MCF 10A (cell line): ENCODE results near the gene ANXA9. TPM values are rescaled to one million over a fixed set of nuclear protein-coding genes. Genes with fewer than 3 reads are reported as not detected.

Experiments
- Bru-seq: library from RNA; stranded (reverse); fragments of 400-500 nt; gene quantifications from one replicate; lab custom pipeline; 2021; lab: Mats Ljungman, UMichigan
- BruChase-seq, 2 experiments: library from RNA; stranded (reverse); fragments of 400-500 nt; gene quantifications; one replicate each; lab custom pipeline; 2021; lab: Mats Ljungman, UMichigan
- BruUV-seq: library from RNA; stranded (reverse); fragments of 400-500 nt; replicated peaks from 2 replicates; lab custom pipeline; 2021; lab: Mats Ljungman, UMichigan
- CTCF ChIA-PET: fragments of 300-600 bp; sonication (Branson Sonifier 250); formaldehyde crosslinking; extraction: SDS; loops from one replicate; lab custom pipeline; 2021; ENCODE audit warnings: antibody characterized with exemption, inconsistent platforms; lab: Yijun Ruan, JAX
- POLR2A ChIA-PET: fragments of 300-600, 350-650 bp; sonication (Branson Sonifier 250); formaldehyde crosslinking; extraction: SDS; loops from one replicate; lab custom pipeline; 2020; ENCODE audit warnings: antibody characterized with exemption, inconsistent platforms; lab: Yijun Ruan, JAX
- DNase-seq: peaks from one replicate; pipeline ENCODE4 v3.0.0-alpha.2; 2018; ENCODE audit not compliant: unreplicated experiment
- H3K27ac Mint-ChIP-seq: one replicate; pipeline ENCODE4 v1.8.0; 2022; ENCODE audit warnings: mild to moderate bottlenecking, low read depth, mixed read lengths; ENCODE audit not compliant: unreplicated experiment
- H3K27me3 Mint-ChIP-seq: one replicate; pipeline ENCODE4 v1.8.0; 2022; ENCODE audit warnings: mixed read lengths; ENCODE audit not compliant: insufficient read depth, unreplicated experiment
- H3K36me3 Mint-ChIP-seq: one replicate; pipeline ENCODE4 v1.8.0; 2022; ENCODE audit warnings: mild to moderate bottlenecking, moderate library complexity, mixed read lengths; ENCODE audit not compliant: insufficient read depth, unreplicated experiment
- H3K4me1 Mint-ChIP-seq: one replicate; pipeline ENCODE4 v1.8.0; 2022; ENCODE audit warnings: mixed read lengths; ENCODE audit not compliant: insufficient read depth, unreplicated experiment
- H3K4me3 Mint-ChIP-seq: one replicate; pipeline ENCODE4 v1.8.0; 2022; ENCODE audit warnings: mild to moderate bottlenecking, moderate library complexity, mixed read lengths; ENCODE audit not compliant: unreplicated experiment
- H3K9me3 Mint-ChIP-seq: one replicate; pipeline ENCODE4 v1.8.0; 2022; ENCODE audit warnings: mixed read lengths; ENCODE audit not compliant: unreplicated experiment
- intact Hi-C: fragments of 100-400 bp; cut with micrococcal nuclease; formaldehyde crosslinking; loops from 2 replicates; pipeline ENCODE4 v1.14.1; 2022
- long read RNA-seq: library from polyadenylated mRNA; stranded (forward); transcript quantifications from one replicate; pipeline ENCODE4 v2.0.0, GENCODE V29; 2022
- total RNA-seq: library from RNA; stranded (reverse); gene quantifications from 2 replicates; pipeline ENCODE4 v1.2.3, GENCODE V29; 2022
- TF ChIP-seq, protein P1 (sequence below): fragments of 200-600 bp; IDR thresholded peaks from one replicate; pipeline ENCODE4 v1.8.0; 2022; ENCODE audit warnings: antibody characterized with exemption, mild to moderate bottlenecking; ENCODE audit not compliant: unreplicated experiment

ANXA9 gene
- total RNA-seq = 0.37 and 0.61 TPM in 2 replicates
- Bru-seq, nascent RNA = percentile 18 among the genes with signal in this experiment
- BruChase-seq, experiment 1, labeled RNA remaining after a 6-hour chase = percentile 12 among the genes with signal in this experiment
- BruChase-seq, experiment 2, labeled RNA remaining after a 2-hour chase = percentile 22 among the genes with signal in this experiment
- long read RNA-seq, partial matches to known transcripts = 0 of 2 reads
- long read RNA-seq, other reads (novel, unspliced or antisense) = 2 of 2 reads

GRCh38 chr1:150981805-150982712 is at the start of gene ANXA9:
TSS of gene ANXA9 (plus strand) at chr1:150982292. CDS start at chr1:150983106, 814 bp downstream.
- no TSS peak for BruUV-seq
- ChIA-PET POLR2A (interaction anchor here (0.7 to 3.6 kb wide), 11 partner anchors 8 to 494 kb away, joined by 3 to 41 read pairs (median 5); partner anchors contain the start of gene MINDY1), CTCF (interaction anchor here (0.6 to 14.2 kb wide), 7 partner anchors 15 to 422 kb away, joined by 4 to 302 read pairs (median 5); partner anchors contain the start of gene MINDY1)
- H3K27ac Mint-ChIP-seq = peak within 1 kb of the TSS; percentile 20
- H3K27me3 Mint-ChIP-seq = no peaks in the 10 kb centered on the region
- H3K9me3 Mint-ChIP-seq = no peaks in the 10 kb centered on the region
- peaks cover 33% of the 10 kb centered on the region for H3K4me1 Mint-ChIP-seq
- DNase-seq = no peak
- no peak within 1 kb of the TSS for H3K4me3 Mint-ChIP-seq
- intact Hi-C loops = loop anchor here (5.0 kb wide), 1 partner anchor 430 kb away; no protein-coding TSS in a partner anchor
- no peaks in the 10 kb centered on the region for H3K36me3 Mint-ChIP-seq
- TF ChIP-seq, protein P1, sequence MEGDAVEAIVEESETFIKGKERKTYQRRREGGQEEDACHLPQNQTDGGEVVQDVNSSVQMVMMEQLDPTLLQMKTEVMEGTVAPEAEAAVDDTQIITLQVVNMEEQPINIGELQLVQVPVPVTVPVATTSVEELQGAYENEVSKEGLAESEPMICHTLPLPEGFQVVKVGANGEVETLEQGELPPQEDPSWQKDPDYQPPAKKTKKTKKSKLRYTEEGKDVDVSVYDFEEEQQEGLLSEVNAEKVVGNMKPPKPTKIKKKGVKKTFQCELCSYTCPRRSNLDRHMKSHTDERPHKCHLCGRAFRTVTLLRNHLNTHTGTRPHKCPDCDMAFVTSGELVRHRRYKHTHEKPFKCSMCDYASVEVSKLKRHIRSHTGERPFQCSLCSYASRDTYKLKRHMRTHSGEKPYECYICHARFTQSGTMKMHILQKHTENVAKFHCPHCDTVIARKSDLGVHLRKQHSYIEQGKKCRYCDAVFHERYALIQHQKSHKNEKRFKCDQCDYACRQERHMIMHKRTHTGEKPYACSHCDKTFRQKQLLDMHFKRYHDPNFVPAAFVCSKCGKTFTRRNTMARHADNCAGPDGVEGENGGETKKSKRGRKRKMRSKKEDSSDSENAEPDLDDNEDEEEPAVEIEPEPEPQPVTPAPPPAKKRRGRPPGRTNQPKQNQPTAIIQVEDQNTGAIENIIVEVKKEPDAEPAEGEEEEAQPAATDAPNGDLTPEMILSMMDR = no peak

DNA sequence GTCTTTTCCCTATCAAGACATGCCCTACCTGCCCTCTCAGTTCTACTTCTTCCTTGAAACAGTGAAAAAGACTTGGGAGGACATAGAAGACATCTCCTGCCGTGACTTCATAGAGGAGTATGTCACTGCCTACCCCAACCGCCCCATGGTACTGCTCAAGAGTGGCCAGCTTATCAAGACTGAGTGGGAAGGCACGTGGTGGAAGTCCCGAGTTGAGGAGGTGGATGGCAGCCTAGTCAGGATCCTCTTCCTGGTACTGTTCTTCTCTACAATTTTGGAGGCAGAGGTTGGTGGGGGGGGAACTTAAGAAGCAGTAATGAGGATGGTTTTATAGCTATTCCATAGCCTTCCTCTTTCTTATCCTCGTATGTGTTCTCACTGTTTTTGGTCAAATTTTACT is 37.2 kb upstream of the ANXA9 start:
- Mint-ChIP-seq H3K27ac (peak overlapping the region; percentile 52), H3K4me3 (no peak overlapping the region), H3K4me1 (no peaks in the 10 kb centered on the region), H3K9me3 (no peaks in the 10 kb centered on the region), H3K27me3 (no peaks in the 10 kb centered on the region), H3K36me3 (peaks cover 100% of the 10 kb centered on the region)
- BruUV-seq = no TSS peak
- CTCF ChIA-PET = interaction anchor here (0.6 kb wide), 1 partner anchor 57 kb away, joined by 4 read pairs; no protein-coding TSS in a partner anchor
- TF ChIP-seq, protein P1 = no peak
- intact Hi-C loops = no loop called here
- no peak for DNase-seq
- POLR2A ChIA-PET = interaction anchor here (0.5 to 1.7 kb wide), 3 partner anchors 10 to 124 kb away, joined by 3 to 4 read pairs (median 4); no protein-coding TSS in a partner anchor

GRCh38 chr1:150954708-150955107 is 27.4 kb upstream of the ANXA9 start:
- POLR2A ChIA-PET = interaction anchor here (0.9 to 1.3 kb wide), 3 partner anchors 14 to 33 kb away, joined by 3 to 5 read pairs (median 3); no protein-coding TSS in a partner anchor

More at GRCh38 chr1:150954708-150955107, 27.4 kb upstream of the ANXA9 start:
- H3K4me3 Mint-ChIP-seq = no peak overlapping the region
- H3K27ac Mint-ChIP-seq = no peak overlapping the region
- BruUV-seq = no TSS peak
- no peak for DNase-seq
- intact Hi-C loops = no loop called here
- no peaks in the 10 kb centered on the region for H3K27me3 Mint-ChIP-seq
- no peaks in the 10 kb centered on the region for H3K4me1 Mint-ChIP-seq
- TF ChIP-seq, protein P1 = no peak
- no peaks in the 10 kb centered on the region for H3K9me3 Mint-ChIP-seq
- CTCF ChIA-PET = no interaction called here
- H3K36me3 Mint-ChIP-seq = peaks cover 100% of the 10 kb centered on the region
